ENCODE measurements around the gene ARL6IP5. TPM values are rescaled to one million over a fixed set of nuclear protein-coding genes. Genes with fewer than 3 reads are reported as not detected.

ARL6IP5 gene
- total RNA-seq, 1 experiment from 2014 or later: 23.9 TPM

- intact Hi-C loops (cut with micrococcal nuclease; ENCODE audit: unreplicated experiment): no loop called here
- H3K27ac ChIP-seq (ENCODE audit: low read depth, low read length, poor library complexity, severe bottlenecking): no peak overlapping the region
Measured at GRCh38 chr3:69094467-69095205, 9.9 kb downstream of the ARL6IP5 start.

GRCh38 chr3:69095636-69096035, 10.9 kb downstream of the ARL6IP5 start:
- no peak for DNase-seq (ENCODE audit: low spot score)
- Histone ChIP-seq H3K27me3 (replicated peaks; ENCODE audit: insufficient read depth, low read depth, low read length, poor library complexity) (no peaks in the 10 kb centered on the region), H3K4me3 (ENCODE audit: low read depth, low read length, poor library complexity, severe bottlenecking) (no peak overlapping the region), H3K36me3 (ENCODE audit: insufficient read depth, low read length, poor library complexity, severe bottlenecking) (no peaks in the 10 kb centered on the region), H3K27ac (ENCODE audit: low read depth, low read length, poor library complexity, severe bottlenecking) (no peak overlapping the region), H3K9me3 (ENCODE audit: low read depth, low read length, poor library complexity, severe bottlenecking) (no peaks in the 10 kb centered on the region), H3K4me1 (ENCODE audit: insufficient read depth, low read length, poor library complexity, severe bottlenecking) (peaks cover 12% of the 10 kb centered on the region)
- BruUV-seq (replicated peaks): no TSS peak
- POLR2A ChIA-PET (ENCODE audit: low non-redundant PET): no interaction called here
- TF ChIP-seq EZH2 (IDR thresholded peaks at IDR 0.05; ENCODE audit: borderline replicate concordance, low read depth, low read length, poor library complexity, severe bottlenecking) (no peak), CTCF (conservative IDR thresholded peaks at IDR 0.05; ENCODE audit: low read depth, low read length) (no peak)
- CTCF ChIA-PET: no interaction called here
- intact Hi-C loops (cut with micrococcal nuclease; ENCODE audit: unreplicated experiment): no loop called here

More at GRCh38 chr3:69094467-69095205, 9.9 kb downstream of the ARL6IP5 start:
- H3K4me3 ChIP-seq (ENCODE audit: low read depth, low read length, poor library complexity, severe bottlenecking): no peak overlapping the region
- H3K9me3 ChIP-seq (ENCODE audit: low read depth, low read length, poor library complexity, severe bottlenecking): no peaks in the 10 kb centered on the region
- H3K36me3 ChIP-seq (ENCODE audit: insufficient read depth, low read length, poor library complexity, severe bottlenecking): no peaks in the 10 kb centered on the region
- H3K4me1 ChIP-seq (ENCODE audit: insufficient read depth, low read length, poor library complexity, severe bottlenecking): peaks cover 12% of the 10 kb centered on the region
- TF ChIP-seq CTCF (conservative IDR thresholded peaks at IDR 0.05; ENCODE audit: low read depth, low read length) (no peak), EZH2 (IDR thresholded peaks at IDR 0.05; ENCODE audit: borderline replicate concordance, low read depth, low read length, poor library complexity, severe bottlenecking) (no peak)
- CTCF ChIA-PET: no interaction called here
- DNase-seq (ENCODE audit: low spot score): no peak
- H3K27me3 ChIP-seq (replicated peaks; ENCODE audit: insufficient read depth, low read depth, low read length, poor library complexity): no peaks in the 10 kb centered on the region
- POLR2A ChIA-PET (ENCODE audit: low non-redundant PET): no interaction called here
- no TSS peak for BruUV-seq (replicated peaks)

- H3K9me3 ChIP-seq (ENCODE audit: low read depth, low read length, poor library complexity, severe bottlenecking): no peaks in the 10 kb centered on the region
- no peak overlapping the region for H3K27ac ChIP-seq (ENCODE audit: low read depth, low read length, poor library complexity, severe bottlenecking)
- H3K4me1 ChIP-seq (ENCODE audit: insufficient read depth, low read length, poor library complexity, severe bottlenecking): peaks cover 12% of the 10 kb centered on the region
- TF ChIP-seq CTCF (conservative IDR thresholded peaks at IDR 0.05; ENCODE audit: low read depth, low read length) (no peak), EZH2 (IDR thresholded peaks at IDR 0.05; ENCODE audit: borderline replicate concordance, low read depth, low read length, poor library complexity, severe bottlenecking) (no peak)
- no peak overlapping the region for H3K4me3 ChIP-seq (ENCODE audit: low read depth, low read length, poor library complexity, severe bottlenecking)
- H3K27me3 ChIP-seq (replicated peaks; ENCODE audit: insufficient read depth, low read depth, low read length, poor library complexity): no peaks in the 10 kb centered on the region
- no peak for DNase-seq (ENCODE audit: low spot score)
- ChIA-PET POLR2A (ENCODE audit: low non-redundant PET) (no interaction called here), CTCF (no interaction called here)
- intact Hi-C loops (cut with micrococcal nuclease; ENCODE audit: unreplicated experiment): no loop called here
- H3K36me3 ChIP-seq (ENCODE audit: insufficient read depth, low read length, poor library complexity, severe bottlenecking): no peaks in the 10 kb centered on the region
- BruUV-seq (replicated peaks): no TSS peak
Measured at GRCh38 chr3:69096299-69096698, 11.6 kb downstream of the ARL6IP5 start.

All from A673 (cell line).